Caco-2 (cell line): ENCODE results near the gene MYLK4. TPM values are rescaled to one million over a fixed set of nuclear protein-coding genes. Genes with fewer than 3 reads are reported as not detected.

ENCODE experiments used
- BruUV-seq: library from RNA; stranded (reverse); fragments of 400-500 nt; replicated peaks from 2 replicates; lab custom pipeline; 2021; lab: Mats Ljungman, UMichigan
- CTCF ChIA-PET: fragments of 300-600 bp; sonication (Branson Sonifier 250); formaldehyde crosslinking; loops from one replicate; lab custom pipeline; 2022; ENCODE audit warnings: antibody characterized with exemption; lab: Charles Lee
- POLR2A ChIA-PET: fragments of 300-600 bp; sonication (Branson Sonifier 250); formaldehyde crosslinking; loops from one replicate; lab custom pipeline; 2022; ENCODE audit warnings: antibody characterized with exemption; lab: Charles Lee
- DNase-seq, 2 experiments: peaks; one replicate each; pipeline versions ENCODE4 v3.0.0 to v3.0.0-alpha.2; 2020 to 2022
- H3K27me3 ChIP-seq: replicated peaks from 2 replicates; pipeline ENCODE4 v1.6.0; 2011; ENCODE audit warnings: low read length; ENCODE audit not compliant: control insufficient read depth, insufficient read depth
- H3K36me3 ChIP-seq: 2 replicates; pipeline ENCODE4 v1.5.1; 2011; ENCODE audit warnings: low read length; ENCODE audit not compliant: control insufficient read depth, insufficient read depth
- H3K4me1 ChIP-seq: fragments of 250-450 bp; sonication (Bioruptor Pico); 2 replicates; pipeline ENCODE4 v1.5.1; 2020; ENCODE audit warnings: mild to moderate bottlenecking
- H3K4me3 ChIP-seq: 2 replicates; pipeline ENCODE4 v1.5.1; 2011; ENCODE audit warnings: low read depth, mild to moderate bottlenecking, control low read depth, low read length
- H3K9me3 ChIP-seq: fragments of 250-450 bp; sonication (Bioruptor Pico); 2 replicates; pipeline ENCODE4 v1.5.1; 2020; ENCODE audit warnings: mild to moderate bottlenecking, moderate library complexity
- H3K27ac Mint-ChIP-seq: one replicate; pipeline ENCODE4 v1.8.0; 2022; ENCODE audit warnings: mixed read lengths; ENCODE audit not compliant: unreplicated experiment
- H3K27me3 Mint-ChIP-seq: one replicate; pipeline ENCODE4 v1.8.0; 2022; ENCODE audit warnings: mixed read lengths; ENCODE audit not compliant: insufficient read depth, unreplicated experiment
- H3K36me3 Mint-ChIP-seq: one replicate; pipeline ENCODE4 v1.8.0; 2022; ENCODE audit warnings: mild to moderate bottlenecking, mixed read lengths; ENCODE audit not compliant: insufficient read depth, unreplicated experiment
- H3K4me1 Mint-ChIP-seq: one replicate; pipeline ENCODE4 v1.8.0; 2022; ENCODE audit warnings: low read depth, mixed read lengths; ENCODE audit not compliant: unreplicated experiment
- H3K4me3 Mint-ChIP-seq: one replicate; pipeline ENCODE4 v1.8.0; 2022; ENCODE audit warnings: mild to moderate bottlenecking, moderate library complexity, mixed read lengths; ENCODE audit not compliant: unreplicated experiment
- H3K9me3 Mint-ChIP-seq: one replicate; pipeline ENCODE4 v1.8.0; 2022; ENCODE audit warnings: mixed read lengths; ENCODE audit not compliant: unreplicated experiment
- CTCF ChIP-seq, 2 experiments: fragments of 200-600 bp in 1 of 2; IDR thresholded peaks; 1 replicate in 1 of 2; 2 replicates in 1 of 2; pipeline versions ENCODE4 v1.5.1 to v1.8.0; 2011 to 2022; ENCODE audit warnings: antibody characterized with exemption in 1 of 2, control low read depth in 1 of 2, inconsistent platforms in 1 of 2, low read depth in 1 of 2, low read length in 1 of 2, mild to moderate bottlenecking in 1 of 2, moderate library complexity in 1 of 2; ENCODE audit not compliant: insufficient read depth in 1 of 2, severe bottlenecking in 1 of 2, unreplicated experiment in 1 of 2
- intact Hi-C: fragments of 100-400 bp; cut with micrococcal nuclease; formaldehyde crosslinking; loops from one replicate; pipeline ENCODE4 v1.10.0; 2022; ENCODE audit not compliant: unreplicated experiment
- total RNA-seq: library from RNA; stranded (reverse); gene quantifications from 2 replicates; pipeline ENCODE4 v1.2.3, GENCODE V29; 2022

Gene MYLK4
- total RNA-seq, 1 experiment from 2014 or later = 0.75 TPM

GRCh38 chr6:2669067-2669700, 81.5 kb downstream of the MYLK4 start:
- H3K4me3 ChIP-seq = no peak overlapping the region
- no peaks in the 10 kb centered on the region for H3K27me3 Mint-ChIP-seq

GRCh38 chr6:2667617-2668016, 83.1 kb downstream of the MYLK4 start:
- BruUV-seq = no TSS peak
- no peaks in the 10 kb centered on the region for H3K27me3 ChIP-seq
- CTCF ChIA-PET = no interaction called here
- H3K4me3 Mint-ChIP-seq = no peak overlapping the region
- intact Hi-C loops = no loop called here
- H3K4me3 ChIP-seq = no peak overlapping the region
- no peaks in the 10 kb centered on the region for H3K9me3 Mint-ChIP-seq
- no peaks in the 10 kb centered on the region for H3K36me3 ChIP-seq
- POLR2A ChIA-PET = no interaction called here
- H3K9me3 ChIP-seq = no peaks in the 10 kb centered on the region
- no peaks in the 10 kb centered on the region for H3K27me3 Mint-ChIP-seq
- DNase-seq = no peak
- peaks cover 5% of the 10 kb centered on the region; the same call in 1 of the 2 replicates for H3K4me1 ChIP-seq
- TF ChIP-seq CTCF (IDR thresholded peaks at IDR 0.05; ENCODE audit: insufficient read depth in 1 of 2, low read depth in 1 of 2, low read length in 1 of 2, severe bottlenecking in 1 of 2, unreplicated experiment in 1 of 2) = no peak
- no peaks in the 10 kb centered on the region for H3K4me1 Mint-ChIP-seq
- H3K36me3 Mint-ChIP-seq = no peaks in the 10 kb centered on the region
- H3K27ac Mint-ChIP-seq = no peak overlapping the region

More at GRCh38 chr6:2669067-2669700, 81.5 kb downstream of the MYLK4 start:
- Histone ChIP-seq H3K4me1 (peaks cover 5% of the 10 kb centered on the region; the same call in 1 of the 2 replicates), H3K36me3 (no peaks in the 10 kb centered on the region), H3K27me3 (no peaks in the 10 kb centered on the region), H3K9me3 (no peaks in the 10 kb centered on the region)
- no TSS peak for BruUV-seq
- intact Hi-C loops = no loop called here
- no peak for TF ChIP-seq CTCF (IDR thresholded peaks at IDR 0.05; ENCODE audit: insufficient read depth in 1 of 2, low read depth in 1 of 2, low read length in 1 of 2, severe bottlenecking in 1 of 2, unreplicated experiment in 1 of 2)
- no peak overlapping the region for H3K4me3 Mint-ChIP-seq
- CTCF ChIA-PET = no interaction called here
- POLR2A ChIA-PET = no interaction called here
- no peaks in the 10 kb centered on the region for H3K4me1 Mint-ChIP-seq
- H3K27ac Mint-ChIP-seq = no peak overlapping the region
- H3K36me3 Mint-ChIP-seq = no peaks in the 10 kb centered on the region
- H3K9me3 Mint-ChIP-seq = no peaks in the 10 kb centered on the region
- no peak for DNase-seq

GRCh38 chr6:2666906-2667575, 83.7 kb downstream of the MYLK4 start:
- Mint-ChIP-seq H3K4me3 (no peak overlapping the region), H3K36me3 (no peaks in the 10 kb centered on the region), H3K27me3 (no peaks in the 10 kb centered on the region), H3K9me3 (no peaks in the 10 kb centered on the region), H3K4me1 (no peaks in the 10 kb centered on the region), H3K27ac (no peak overlapping the region)
- intact Hi-C loops = no loop called here
- peaks cover 5% of the 10 kb centered on the region; the same call in 1 of the 2 replicates for H3K4me1 ChIP-seq
- peak in 1 of 2 experiments; percentile 22 for DNase-seq
- no peak overlapping the region for H3K4me3 ChIP-seq
- BruUV-seq = no TSS peak
- CTCF ChIA-PET = no interaction called here
- POLR2A ChIA-PET = no interaction called here
- H3K27me3 ChIP-seq = no peaks in the 10 kb centered on the region
- no peaks in the 10 kb centered on the region for H3K36me3 ChIP-seq
- TF ChIP-seq CTCF (IDR thresholded peaks at IDR 0.05; ENCODE audit: insufficient read depth in 1 of 2, low read depth in 1 of 2, low read length in 1 of 2, severe bottlenecking in 1 of 2, unreplicated experiment in 1 of 2) = no peak
- H3K9me3 ChIP-seq = no peaks in the 10 kb centered on the region
